ENCODE measurements around the gene IL17RA. TPM values are rescaled to one million over a fixed set of nuclear protein-coding genes. Genes with fewer than 3 reads are reported as not detected.

The IL17RA gene
- total RNA-seq, 1 donor from 2014 or later, result 3.7 TPM

- Histone ChIP-seq H3K27me3 (ENCODE audit: control insufficient read depth, insufficient read depth, low read length) (no peaks in the 10 kb centered on the region), H3K4me3 (ENCODE audit: low read depth, low read length) (no peak overlapping the region), H3K36me3 (ENCODE audit: control insufficient read depth, insufficient read depth, low read length) (no peaks in the 10 kb centered on the region)
- FAIRE-seq (no peak), DNase-seq (ENCODE audit: low read depth) (no peak)
- TF ChIP-seq CTCF (IDR thresholded peaks at IDR 0.05; ENCODE audit: insufficient read depth, low read length, severe bottlenecking), result no peak
These were observed 2.1 kb downstream of the IL17RA start for GRCh38 chr22:17086788-17087497.

- no peak for TF ChIP-seq CTCF (IDR thresholded peaks at IDR 0.05; ENCODE audit: insufficient read depth, low read length, severe bottlenecking)
- no peak overlapping the region for H3K4me3 ChIP-seq (ENCODE audit: low read depth, low read length)
- H3K36me3 ChIP-seq (ENCODE audit: control insufficient read depth, insufficient read depth, low read length), result no peaks in the 10 kb centered on the region
- no peak for DNase-seq (ENCODE audit: low read depth)
- FAIRE-seq, result no peak
- H3K27me3 ChIP-seq (ENCODE audit: control insufficient read depth, insufficient read depth, low read length), result no peaks in the 10 kb centered on the region
These were observed 2.8 kb downstream of the IL17RA start for GRCh38 chr22:17087498-17088131.

GRCh38 chr22:17090550-17090949, 5.8 kb downstream of the IL17RA start:
- H3K27me3 ChIP-seq (ENCODE audit: control insufficient read depth, insufficient read depth, low read length), result no peaks in the 10 kb centered on the region
- DNase-seq (ENCODE audit: low read depth) (no peak), FAIRE-seq (no peak)
- H3K4me3 ChIP-seq (ENCODE audit: low read depth, low read length), result no peak overlapping the region
- H3K36me3 ChIP-seq (ENCODE audit: control insufficient read depth, insufficient read depth, low read length), result no peaks in the 10 kb centered on the region
- no peak for TF ChIP-seq CTCF (IDR thresholded peaks at IDR 0.05; ENCODE audit: insufficient read depth, low read length, severe bottlenecking)

GRCh38 chr22:17091851-17092250, 7.1 kb downstream of the IL17RA start:
- FAIRE-seq (no peak), DNase-seq (ENCODE audit: low read depth) (no peak)
- Histone ChIP-seq H3K4me3 (ENCODE audit: low read depth, low read length) (no peak overlapping the region), H3K27me3 (ENCODE audit: control insufficient read depth, insufficient read depth, low read length) (no peaks in the 10 kb centered on the region), H3K36me3 (ENCODE audit: control insufficient read depth, insufficient read depth, low read length) (no peaks in the 10 kb centered on the region)
- no peak for TF ChIP-seq CTCF (IDR thresholded peaks at IDR 0.05; ENCODE audit: insufficient read depth, low read length, severe bottlenecking)

- H3K27me3 ChIP-seq (ENCODE audit: control insufficient read depth, insufficient read depth, low read length), result no peaks in the 10 kb centered on the region
- peaks cover 4% of the 10 kb centered on the region for H3K36me3 ChIP-seq (ENCODE audit: control insufficient read depth, insufficient read depth, low read length)
- no peak for TF ChIP-seq CTCF (IDR thresholded peaks at IDR 0.05; ENCODE audit: insufficient read depth, low read length, severe bottlenecking)
- FAIRE-seq, result no peak
- H3K4me3 ChIP-seq (ENCODE audit: low read depth, low read length), result no peak overlapping the region
- DNase-seq (ENCODE audit: low read depth), result no peak
These were observed 8.3 kb downstream of the IL17RA start for GRCh38 chr22:17093081-17093480.

Measured in bronchial epithelial cell (primary cell).